Mesenchymal stem cell (in vitro differentiated cells and primary cell): Measurements from ENCODE around the gene POLD3.

Experiments used
- DNase-seq: peaks from one replicate; pipeline ENCODE4 v3.0.0-alpha.2; 2013
- H2AFZ ChIP-seq: one replicate; pipeline ENCODE4 v1.6.1; 2013; ENCODE audit warnings: low read depth, mild to moderate bottlenecking, control low read depth, inconsistent platforms, low read length, moderate library complexity
- H2AK5ac ChIP-seq: 2 replicates; pipeline ENCODE4 v1.6.1; 2013; ENCODE audit warnings: low read length, moderate library complexity, mild to moderate bottlenecking, inconsistent platforms; ENCODE audit not compliant: severe bottlenecking
- H2BK120ac ChIP-seq: one replicate; pipeline ENCODE4 v1.6.1; 2013; ENCODE audit warnings: low read depth, mild to moderate bottlenecking, inconsistent platforms, low read length, moderate library complexity
- H2BK12ac ChIP-seq, 2 experiments: one replicate each; pipeline ENCODE4 v1.6.1; 2013; ENCODE audit warnings: inconsistent platforms in 2 of 2, low read length in 2 of 2, mild to moderate bottlenecking in 2 of 2, moderate library complexity in 2 of 2, control low read depth in 1 of 2
- H2BK15ac ChIP-seq: one replicate; pipeline ENCODE4 v1.6.1; 2013; ENCODE audit warnings: mild to moderate bottlenecking, low read depth, inconsistent platforms; ENCODE audit not compliant: poor library complexity, severe bottlenecking
- H2BK5ac ChIP-seq: 2 replicates; pipeline ENCODE4 v1.6.1; 2013; ENCODE audit warnings: low read depth, mild to moderate bottlenecking, low read length, control low read depth, inconsistent platforms; ENCODE audit not compliant: poor library complexity, severe bottlenecking
- H3K14ac ChIP-seq, 2 experiments: one replicate each; pipeline ENCODE4 v1.6.1; 2013; ENCODE audit warnings: inconsistent platforms in 2 of 2, low read length in 2 of 2, control low read depth in 1 of 2, mild to moderate bottlenecking in 1 of 2, moderate library complexity in 1 of 2
- H3K18ac ChIP-seq, 2 experiments: one replicate each; pipeline ENCODE4 v1.6.1; 2013; ENCODE audit warnings: inconsistent platforms in 2 of 2, low read length in 2 of 2, control low read depth in 1 of 2, low read depth in 1 of 2, mild to moderate bottlenecking in 1 of 2
- H3K23ac ChIP-seq, 2 experiments: one replicate each; pipeline ENCODE4 v1.6.1; 2013; ENCODE audit warnings: inconsistent platforms in 2 of 2, low read length in 2 of 2, mild to moderate bottlenecking in 2 of 2, moderate library complexity in 2 of 2, control low read depth in 1 of 2
- H3K27ac ChIP-seq: 2 replicates; pipeline ENCODE4 v1.5.1; 2013; ENCODE audit warnings: mild to moderate bottlenecking, moderate library complexity, low read length, control low read depth, inconsistent platforms; ENCODE audit not compliant: poor library complexity, severe bottlenecking
- H3K27me3 ChIP-seq, 2 experiments: 2 replicates each; pipeline versions ENCODE4 v1.6.1 to v1.7.0; 2013; ENCODE audit warnings: low read length in 2 of 2, mild to moderate bottlenecking in 2 of 2, moderate library complexity in 2 of 2, control low read depth in 1 of 2, inconsistent platforms in 1 of 2; ENCODE audit not compliant: control insufficient read depth in 1 of 2, insufficient read depth in 1 of 2
- H3K36me3 ChIP-seq, 2 experiments: 2 replicates each; pipeline versions ENCODE4 v1.6.1 to v1.7.0; 2013; ENCODE audit warnings: low read length in 2 of 2, control low read depth in 1 of 2, inconsistent platforms in 1 of 2, low read depth in 1 of 2, mild to moderate bottlenecking in 1 of 2; ENCODE audit not compliant: insufficient read depth in 2 of 2, control insufficient read depth in 1 of 2
- H3K4ac ChIP-seq, 2 experiments: one replicate each; pipeline ENCODE4 v1.6.1; 2013; ENCODE audit warnings: inconsistent platforms in 2 of 2, low read length in 2 of 2, mild to moderate bottlenecking in 2 of 2, moderate library complexity in 2 of 2, control low read depth in 1 of 2, low read depth in 1 of 2
- H3K4me1 ChIP-seq: 2 replicates; pipeline ENCODE4 v1.6.1; 2013; ENCODE audit warnings: low read depth, low read length, control low read depth; ENCODE audit not compliant: control insufficient read depth, insufficient read depth
- H3K4me2 ChIP-seq: 2 replicates; pipeline ENCODE4 v1.6.1; 2013; ENCODE audit warnings: low read length, mild to moderate bottlenecking, inconsistent platforms; ENCODE audit not compliant: poor library complexity, severe bottlenecking
- H3K4me3 ChIP-seq, 2 experiments: 2 replicates each; pipeline versions ENCODE4 v1.5.1 to v1.7.0; 2013; ENCODE audit warnings: low read length in 2 of 2, mild to moderate bottlenecking in 2 of 2, control low read depth in 1 of 2, low read depth in 1 of 2; ENCODE audit not compliant: insufficient read depth in 1 of 2
- H3K79me1 ChIP-seq: replicated peaks from 2 replicates; pipeline ENCODE4 v1.6.1; 2013; ENCODE audit warnings: mild to moderate bottlenecking, control low read depth, low read length, inconsistent platforms; ENCODE audit not compliant: poor library complexity, severe bottlenecking
- H3K9ac ChIP-seq: 2 replicates; pipeline ENCODE4 v1.7.0; 2013; ENCODE audit warnings: mild to moderate bottlenecking, low read length, moderate library complexity
- H3K9me3 ChIP-seq: 2 replicates; pipeline ENCODE4 v1.7.0; 2013; ENCODE audit warnings: mild to moderate bottlenecking, low read length; ENCODE audit not compliant: control insufficient read depth
- H4K8ac ChIP-seq: one replicate; pipeline ENCODE4 v1.6.1; 2013; ENCODE audit warnings: inconsistent platforms, mild to moderate bottlenecking, low read length, moderate library complexity
- H4K91ac ChIP-seq: one replicate; pipeline ENCODE4 v1.6.1; 2013; ENCODE audit warnings: mild to moderate bottlenecking, low read length, inconsistent platforms
- WGBS: methylation state at CpG from one replicate; pipeline ENCODE4 v1.1.7; 2013; ENCODE audit warnings: mixed read lengths; 5-methylcytosine and 5-hydroxymethylcytosine counted together

POLD3 gene

GRCh38 chr11:74676596-74676995 is 84.2 kb downstream of the POLD3 start:
- Histone ChIP-seq H3K79me1 (no peaks in the 10 kb centered on the region), H3K23ac (no peak overlapping the region), H3K4ac (no peak overlapping the region), H2BK12ac (no peak overlapping the region), H2AK5ac (no peak overlapping the region), H2AFZ (no peak overlapping the region), H3K18ac (no peak overlapping the region), H3K36me3 (no peaks in the 10 kb centered on the region), H2BK5ac (no peak overlapping the region), H3K27ac (no peak overlapping the region), H2BK15ac (no peak overlapping the region), H3K9ac (no peak overlapping the region), H4K8ac (no peak overlapping the region), H3K4me3 (no peak overlapping the region), H3K4me2 (no peak overlapping the region), H3K4me1 (peaks cover 10% of the 10 kb centered on the region), H3K14ac (no peak overlapping the region), H4K91ac (no peak overlapping the region), H3K9me3 (no peaks in the 10 kb centered on the region), H2BK120ac (no peak overlapping the region), H3K27me3 (no peaks in the 10 kb centered on the region)
- no peak for DNase-seq
- WGBS = 94% methylated on average over 5 of the region's 5 CpGs

- H3K27me3 ChIP-seq = no peaks in the 10 kb centered on the region
- no peaks in the 10 kb centered on the region for H3K36me3 ChIP-seq
- H4K8ac ChIP-seq = no peak overlapping the region
- H3K14ac ChIP-seq = no peak overlapping the region
- H2BK15ac ChIP-seq = no peak overlapping the region
- H3K9me3 ChIP-seq = no peaks in the 10 kb centered on the region
- no peak overlapping the region for H3K4ac ChIP-seq
- no peaks in the 10 kb centered on the region for H3K79me1 ChIP-seq
- H3K4me1 ChIP-seq = peaks cover 9% of the 10 kb centered on the region
- no peak overlapping the region for H3K4me3 ChIP-seq
- no peak overlapping the region for H2AK5ac ChIP-seq
- 89% methylated on average over 6 of the region's 6 CpGs for whole genome bisulfite sequencing
- H3K4me2 ChIP-seq = no peak overlapping the region
- no peak overlapping the region for H4K91ac ChIP-seq
- H2AFZ ChIP-seq = no peak overlapping the region
- H2BK12ac ChIP-seq = no peak overlapping the region
- no peak for DNase-seq
- H2BK5ac ChIP-seq = no peak overlapping the region
- no peak overlapping the region for H3K23ac ChIP-seq
- H3K18ac ChIP-seq = no peak overlapping the region
- no peak overlapping the region for H3K27ac ChIP-seq
- H3K9ac ChIP-seq = no peak overlapping the region
- no peak overlapping the region for H2BK120ac ChIP-seq
These were observed 84.7 kb downstream of the POLD3 start for GRCh38 chr11:74677131-74677530.

- 92% methylated on average over 5 of the region's 5 CpGs for WGBS
- H3K79me1 ChIP-seq = no peaks in the 10 kb centered on the region
These were observed 85.7 kb downstream of the POLD3 start for GRCh38 chr11:74678041-74678440.

GRCh38 chr11:74678591-74679512 is 86.5 kb downstream of the POLD3 start:
- H3K9ac ChIP-seq = no peak overlapping the region
- H3K23ac ChIP-seq = no peak overlapping the region
- no peak overlapping the region for H2BK120ac ChIP-seq
- H2BK5ac ChIP-seq = no peak overlapping the region
- H2AK5ac ChIP-seq = no peak overlapping the region
- no peak overlapping the region for H4K8ac ChIP-seq
- H3K4me1 ChIP-seq = peaks cover 6% of the 10 kb centered on the region
- no peaks in the 10 kb centered on the region for H3K36me3 ChIP-seq
- no peak overlapping the region for H4K91ac ChIP-seq
- H3K18ac ChIP-seq = no peak overlapping the region
- H2BK12ac ChIP-seq = no peak overlapping the region
- no peak overlapping the region for H3K27ac ChIP-seq
- H2BK15ac ChIP-seq = no peak overlapping the region
- 85% methylated on average over 12 of the region's 13 CpGs for WGBS
- H3K79me1 ChIP-seq = no peaks in the 10 kb centered on the region
- H3K14ac ChIP-seq = no peak overlapping the region
- peak overlapping the region in 1 of 2 experiments; percentile 13 for H3K4ac ChIP-seq
- no peak overlapping the region for H2AFZ ChIP-seq
- no peaks in the 10 kb centered on the region for H3K9me3 ChIP-seq
- no peak overlapping the region for H3K4me3 ChIP-seq
- H3K4me2 ChIP-seq = no peak overlapping the region
- no peak for DNase-seq
- H3K27me3 ChIP-seq = peaks cover 0 to 5% of the 10 kb centered on the region in 2 experiments

More at GRCh38 chr11:74678041-74678440, 85.7 kb downstream of the POLD3 start:
- no peak overlapping the region for H3K18ac ChIP-seq
- no peak overlapping the region for H3K4ac ChIP-seq
- H3K4me1 ChIP-seq = peaks cover 4% of the 10 kb centered on the region
- H2AK5ac ChIP-seq = no peak overlapping the region
- H3K4me3 ChIP-seq = no peak overlapping the region
- H2BK5ac ChIP-seq = no peak overlapping the region
- H3K36me3 ChIP-seq = no peaks in the 10 kb centered on the region
- no peak overlapping the region for H2BK15ac ChIP-seq
- no peak overlapping the region for H3K23ac ChIP-seq
- no peak for DNase-seq
- no peak overlapping the region for H2BK12ac ChIP-seq
- H3K27me3 ChIP-seq = peaks cover 0 to 4% of the 10 kb centered on the region in 2 experiments
- H3K9me3 ChIP-seq = no peaks in the 10 kb centered on the region
- H3K27ac ChIP-seq = no peak overlapping the region
- no peak overlapping the region for H4K91ac ChIP-seq
- H3K14ac ChIP-seq = no peak overlapping the region
- no peak overlapping the region for H4K8ac ChIP-seq
- H3K4me2 ChIP-seq = no peak overlapping the region
- H2BK120ac ChIP-seq = no peak overlapping the region
- H2AFZ ChIP-seq = no peak overlapping the region
- no peak overlapping the region for H3K9ac ChIP-seq
